Endodermal cell (in vitro differentiated cells): Measurements from ENCODE around the gene MED29. TPM values are rescaled to one million over a fixed set of nuclear protein-coding genes. Genes with fewer than 3 reads are reported as not detected.

Experiments used
- DNase-seq: peaks from one replicate; pipeline ENCODE4 v3.0.0-alpha.2; 2017
- H3K27ac ChIP-seq: 2 replicates; pipeline ENCODE4 v1.5.1; 2013; ENCODE audit warnings: mild to moderate bottlenecking, low read depth, low read length, moderate library complexity
- H3K27me3 ChIP-seq: 2 replicates; pipeline ENCODE4 v1.6.1; 2013; ENCODE audit warnings: mild to moderate bottlenecking, low read length, moderate library complexity; ENCODE audit not compliant: insufficient read depth, control insufficient read depth, poor library complexity, severe bottlenecking
- H3K36me3 ChIP-seq: 2 replicates; pipeline ENCODE4 v1.7.0; 2013; ENCODE audit warnings: mild to moderate bottlenecking, low read length, moderate library complexity; ENCODE audit not compliant: control insufficient read depth, insufficient read depth
- H3K4me1 ChIP-seq: one replicate; pipeline ENCODE4 v1.7.0; 2013; ENCODE audit warnings: low read length; ENCODE audit not compliant: control insufficient read depth, insufficient read depth
- H3K4me3 ChIP-seq: 2 replicates; pipeline ENCODE4 v1.5.1; 2013; ENCODE audit warnings: mild to moderate bottlenecking, low read length, moderate library complexity
- H3K9ac ChIP-seq: 2 replicates; pipeline ENCODE4 v1.6.1; 2013; ENCODE audit warnings: mild to moderate bottlenecking, low read length, moderate library complexity; ENCODE audit not compliant: poor library complexity, severe bottlenecking; ENCODE audit errors: extremely low read depth
- H3K9me3 ChIP-seq: 2 replicates; pipeline ENCODE4 v1.6.1; 2013; ENCODE audit warnings: mild to moderate bottlenecking, low read length, moderate library complexity; ENCODE audit not compliant: control insufficient read depth
- H3K27ac Mint-ChIP-seq: 2 replicates; pipeline ENCODE4 v1.8.0; 2020; ENCODE audit warnings: mixed read lengths
- H3K27me3 Mint-ChIP-seq: 2 replicates; pipeline ENCODE4 v1.8.0; 2021; ENCODE audit warnings: mild to moderate bottlenecking, mixed read lengths; ENCODE audit not compliant: insufficient read depth
- H3K36me3 Mint-ChIP-seq: 2 replicates; pipeline ENCODE4 v1.8.0; 2020; ENCODE audit warnings: low read depth, mixed read lengths
- H3K4me1 Mint-ChIP-seq: 2 replicates; pipeline ENCODE4 v1.8.0; 2020; ENCODE audit warnings: mixed read lengths
- H3K4me3 Mint-ChIP-seq: 2 replicates; pipeline ENCODE4 v1.8.0; 2020; ENCODE audit warnings: mild to moderate bottlenecking, moderate library complexity, mixed read lengths
- H3K9me3 Mint-ChIP-seq: 2 replicates; pipeline ENCODE4 v1.8.0; 2020; ENCODE audit warnings: mild to moderate bottlenecking, mixed read lengths
- WGBS, 2 experiments: methylation state at CpG; one replicate each; pipeline versions ENCODE4 v1.1.5 to v1.1.7; 2013; ENCODE audit warnings: missing lambda C conversion rate in 2 of 2, mixed read lengths in 1 of 2; ENCODE audit not compliant: insufficient coverage in 1 of 2, insufficient read length in 1 of 2; 5-methylcytosine and 5-hydroxymethylcytosine counted together
- total RNA-seq, 2 donors: library from RNA; stranded (reverse); fragmentation: NEBNext Ultra II Directional in 1 of 2; extraction: Animal tissue kit (Norgen Biotek cat#: 25700) in 1 of 2; gene quantifications; 2 replicates in 1 of 2; 3 replicates in 1 of 2; pipeline ENCODE4 v1.2.1, GENCODE V29; 2021
- TF ChIP-seq, protein P1 (sequence below): fragments of 200-600 bp; sonication (generic); conservative IDR thresholded peaks from 2 replicates; pipeline ENCODE4 v1.5.0; 2021; ENCODE audit warnings: antibody characterized with exemption, mild to moderate bottlenecking

Gene MED29
- total RNA-seq, 2 donors from 2014 or later: 32.6 to 38.9 TPM

DNA sequence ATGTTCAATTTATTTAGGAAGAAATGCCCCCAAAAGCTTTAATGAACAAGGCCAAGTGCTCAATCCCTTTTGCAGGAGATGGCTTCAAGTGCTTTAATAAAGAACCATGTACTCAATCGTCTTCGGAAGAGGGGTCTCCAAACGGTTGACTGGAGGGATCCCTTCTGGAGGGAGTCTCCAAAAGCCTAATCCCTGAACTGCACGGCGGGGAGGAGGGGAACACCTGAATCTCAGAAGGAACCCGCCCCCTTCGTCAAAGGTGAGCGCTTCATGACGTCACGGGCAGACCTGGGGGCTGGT, 777 bp upstream of the MED29 start:
- TF ChIP-seq, protein P1, sequence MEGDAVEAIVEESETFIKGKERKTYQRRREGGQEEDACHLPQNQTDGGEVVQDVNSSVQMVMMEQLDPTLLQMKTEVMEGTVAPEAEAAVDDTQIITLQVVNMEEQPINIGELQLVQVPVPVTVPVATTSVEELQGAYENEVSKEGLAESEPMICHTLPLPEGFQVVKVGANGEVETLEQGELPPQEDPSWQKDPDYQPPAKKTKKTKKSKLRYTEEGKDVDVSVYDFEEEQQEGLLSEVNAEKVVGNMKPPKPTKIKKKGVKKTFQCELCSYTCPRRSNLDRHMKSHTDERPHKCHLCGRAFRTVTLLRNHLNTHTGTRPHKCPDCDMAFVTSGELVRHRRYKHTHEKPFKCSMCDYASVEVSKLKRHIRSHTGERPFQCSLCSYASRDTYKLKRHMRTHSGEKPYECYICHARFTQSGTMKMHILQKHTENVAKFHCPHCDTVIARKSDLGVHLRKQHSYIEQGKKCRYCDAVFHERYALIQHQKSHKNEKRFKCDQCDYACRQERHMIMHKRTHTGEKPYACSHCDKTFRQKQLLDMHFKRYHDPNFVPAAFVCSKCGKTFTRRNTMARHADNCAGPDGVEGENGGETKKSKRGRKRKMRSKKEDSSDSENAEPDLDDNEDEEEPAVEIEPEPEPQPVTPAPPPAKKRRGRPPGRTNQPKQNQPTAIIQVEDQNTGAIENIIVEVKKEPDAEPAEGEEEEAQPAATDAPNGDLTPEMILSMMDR: no peak
- Histone ChIP-seq H3K4me1 (peaks cover 7% of the 10 kb centered on the region), H3K27me3 (no peaks in the 10 kb centered on the region), H3K4me3 (peak overlapping the region; percentile 93), H3K27ac (peak overlapping the region; percentile 96), H3K36me3 (peaks cover 60% of the 10 kb centered on the region), H3K9ac (peak overlapping the region; percentile 90), H3K9me3 (no peaks in the 10 kb centered on the region)
- Mint-ChIP-seq H3K4me3 (peak overlapping the region; percentile 90), H3K9me3 (no peaks in the 10 kb centered on the region), H3K27ac (peak overlapping the region; percentile 99), H3K36me3 (peaks cover 54% of the 10 kb centered on the region), H3K4me1 (peaks cover 12% of the 10 kb centered on the region), H3K27me3 (no peaks in the 10 kb centered on the region)
- 0 to 4% methylated on average over 5 to 10 of the region's 10 CpGs for WGBS, 2 experiments
- DNase-seq: no peak

DNA sequence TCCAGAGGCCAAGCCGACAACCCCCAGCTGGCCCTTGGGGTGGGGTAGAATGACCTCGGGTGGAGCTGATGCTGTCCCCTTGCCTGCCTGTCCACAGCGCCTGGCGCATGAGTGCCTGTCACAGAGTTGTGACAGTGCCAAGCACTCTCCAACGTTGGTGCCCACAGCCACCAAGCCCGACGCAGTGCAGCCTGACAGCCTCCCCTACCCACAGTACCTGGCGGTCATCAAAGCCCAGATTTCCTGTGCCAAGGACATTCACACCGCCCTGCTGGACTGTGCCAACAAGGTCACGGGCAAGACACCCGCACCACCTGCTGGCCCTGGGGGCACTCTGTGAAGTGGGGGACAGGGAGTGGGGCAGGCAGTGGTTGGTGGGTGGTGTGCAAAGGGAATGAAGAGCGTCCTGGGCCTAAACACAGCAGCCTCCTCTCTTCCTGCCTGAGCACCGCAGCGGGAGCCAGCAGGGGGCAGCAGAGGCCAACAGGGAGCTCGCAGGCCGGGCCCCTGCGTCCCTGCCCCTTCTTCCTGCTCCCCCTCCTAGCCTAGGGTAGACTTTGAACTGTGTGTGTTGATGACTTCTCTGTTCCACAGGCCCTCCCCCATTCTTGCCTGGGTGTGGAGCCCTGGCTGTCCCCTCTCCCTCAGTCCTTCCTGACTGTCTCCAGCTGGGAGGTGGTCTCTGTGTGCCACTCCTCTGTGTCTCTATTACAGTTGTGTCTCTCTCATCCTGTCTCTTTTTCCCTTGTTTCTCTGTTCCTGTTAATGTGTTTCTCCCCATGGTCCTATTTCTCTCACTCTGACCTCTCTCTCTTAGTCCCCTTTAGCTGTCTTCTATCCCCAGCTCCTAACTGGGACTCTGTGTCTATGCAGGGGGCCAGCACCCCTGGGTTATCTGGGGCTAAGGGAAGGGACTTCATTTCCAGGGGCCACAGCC, 6.5 kb downstream of the MED29 start:
- Histone ChIP-seq H3K4me1 (peaks cover 16% of the 10 kb centered on the region), H3K9ac (no peak overlapping the region), H3K36me3 (peaks cover 25% of the 10 kb centered on the region), H3K9me3 (no peaks in the 10 kb centered on the region), H3K4me3 (no peak overlapping the region), H3K27ac (no peak overlapping the region), H3K27me3 (no peaks in the 10 kb centered on the region)
- Mint-ChIP-seq H3K9me3 (no peaks in the 10 kb centered on the region), H3K4me1 (peaks cover 34% of the 10 kb centered on the region), H3K27ac (peak overlapping the region; percentile 98), H3K36me3 (peaks cover 33% of the 10 kb centered on the region), H3K27me3 (no peaks in the 10 kb centered on the region), H3K4me3 (peak overlapping the region; percentile 26)
- 44 to 53% methylated on average over 7 to 17 of the region's 17 CpGs for WGBS, 2 experiments
- TF ChIP-seq, protein P1: peak; percentile 98
- DNase-seq: peak; percentile 97

DNA sequence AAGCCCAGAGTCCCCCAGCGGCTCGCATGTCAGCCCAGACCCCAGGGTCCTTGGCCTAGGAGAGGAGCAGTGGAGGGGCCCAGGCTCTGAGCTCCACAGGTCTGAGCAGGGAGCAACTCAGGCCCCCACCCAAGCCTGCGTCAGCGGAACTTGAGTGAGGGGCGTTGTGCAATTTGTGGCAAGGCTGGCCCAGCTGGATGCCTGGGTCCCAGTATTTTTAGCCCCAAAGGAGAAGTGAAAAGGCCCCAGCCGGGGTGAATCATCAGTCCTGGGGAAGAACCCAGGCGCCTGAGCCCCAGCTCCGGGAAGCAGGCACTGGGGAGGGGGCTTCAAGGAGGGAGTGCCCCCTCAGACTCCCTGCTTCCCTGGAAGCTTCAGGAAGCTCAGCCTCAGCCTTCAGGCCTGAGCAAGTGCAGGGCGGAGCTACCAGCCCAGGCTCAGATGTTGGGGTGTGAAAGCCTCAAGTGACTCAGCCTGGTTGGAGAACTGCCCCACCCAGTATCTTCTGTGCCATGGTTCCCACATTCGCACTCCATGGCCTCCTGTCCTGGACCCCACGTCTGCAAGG, 7.2 kb downstream of the MED29 start:
- no peak overlapping the region for H3K4me3 ChIP-seq
- Mint-ChIP-seq H3K9me3 (no peaks in the 10 kb centered on the region), H3K27ac (peak overlapping the region; percentile 98), H3K36me3 (peaks cover 31% of the 10 kb centered on the region), H3K4me3 (no peak overlapping the region), H3K27me3 (no peaks in the 10 kb centered on the region), H3K4me1 (peaks cover 36% of the 10 kb centered on the region)
- no peaks in the 10 kb centered on the region for H3K27me3 ChIP-seq
- no peak overlapping the region for H3K9ac ChIP-seq
- peaks cover 16% of the 10 kb centered on the region for H3K4me1 ChIP-seq
- peaks cover 22% of the 10 kb centered on the region for H3K36me3 ChIP-seq
- H3K27ac ChIP-seq: no peak overlapping the region
- no peaks in the 10 kb centered on the region for H3K9me3 ChIP-seq
- WGBS, 2 experiments: 92 to 96% methylated on average over 9 to 11 of the region's 11 CpGs
- TF ChIP-seq, protein P1: no peak
- DNase-seq: no peak
